Measurements from ENCODE around the gene MRPS27. TPM values are rescaled to one million over a fixed set of nuclear protein-coding genes. Genes with fewer than 3 reads are reported as not detected.

The MRPS27 gene
- total and polyA plus RNA-seq, 2 donors from 2014 or later: 40.0 to 50.8 TPM

GRCh38 chr5:72338689-72339209 is 18.7 kb upstream of the MRPS27 start:
- no peak overlapping the region for H3K9ac ChIP-seq (ENCODE audit: low read length in 3 of 3)
- no peak for TF ChIP-seq CTCF (IDR thresholded peaks at IDR 0.05; ENCODE audit: borderline replicate concordance, extremely low read depth, insufficient read depth)
- H3K27ac ChIP-seq (ENCODE audit: low read depth in 2 of 2, low read length in 2 of 2): no peak overlapping the region
- DNase-seq: no peak
- no peaks in the 10 kb centered on the region for H3K9me3 ChIP-seq (ENCODE audit: control insufficient read depth in 2 of 3, insufficient read depth in 1 of 3, low read length in 3 of 3)
- H3K4me1 ChIP-seq (ENCODE audit: control insufficient read depth in 2 of 3, insufficient read depth in 2 of 3, low read depth in 1 of 3, low read length in 3 of 3): no peaks in the 10 kb centered on the region
- H3K36me3 ChIP-seq (ENCODE audit: control insufficient read depth in 2 of 3, insufficient read depth in 3 of 3, low read length in 3 of 3): peaks cover 3 to 16% (median 13%) of the 10 kb centered on the region in 3 donors
- intact Hi-C loops (cut with DNase I): no loop called here
- H3K4me3 ChIP-seq (ENCODE audit: low read length in 3 of 3): no peak overlapping the region
- no peak for FAIRE-seq
- H3K27me3 ChIP-seq (ENCODE audit: control insufficient read depth, insufficient read depth, low read length): no peaks in the 10 kb centered on the region

- no peak for FAIRE-seq
- H3K27me3 ChIP-seq (ENCODE audit: control insufficient read depth, insufficient read depth, low read length): no peaks in the 10 kb centered on the region
Observed at GRCh38 chr5:72337159-72337558, 17.1 kb upstream of the MRPS27 start.

GRCh38 chr5:72330712-72331111 is 10.7 kb upstream of the MRPS27 start:
- intact Hi-C loops (cut with DNase I): no loop called here

More at GRCh38 chr5:72337159-72337558, 17.1 kb upstream of the MRPS27 start:
- no peaks in the 10 kb centered on the region for H3K9me3 ChIP-seq (ENCODE audit: control insufficient read depth in 2 of 3, insufficient read depth in 1 of 3, low read length in 3 of 3)
- no peak for DNase-seq
- no peak for TF ChIP-seq CTCF (IDR thresholded peaks at IDR 0.05; ENCODE audit: borderline replicate concordance, extremely low read depth, insufficient read depth)
- no peak overlapping the region for H3K9ac ChIP-seq (ENCODE audit: low read length in 3 of 3)
- intact Hi-C loops (cut with DNase I): no loop called here
- H3K4me3 ChIP-seq (ENCODE audit: low read length in 3 of 3): no peak overlapping the region
- no peaks in the 10 kb centered on the region for H3K4me1 ChIP-seq (ENCODE audit: control insufficient read depth in 2 of 3, insufficient read depth in 2 of 3, low read depth in 1 of 3, low read length in 3 of 3)
- no peak overlapping the region for H3K27ac ChIP-seq (ENCODE audit: low read depth in 2 of 2, low read length in 2 of 2)
- H3K36me3 ChIP-seq (ENCODE audit: control insufficient read depth in 2 of 3, insufficient read depth in 3 of 3, low read length in 3 of 3): peaks cover 0 to 11% (median 6%) of the 10 kb centered on the region in 3 donors

More at GRCh38 chr5:72330712-72331111, 10.7 kb upstream of the MRPS27 start:
- Histone ChIP-seq H3K9ac (ENCODE audit: low read length in 3 of 3) (no peak overlapping the region), H3K27me3 (ENCODE audit: control insufficient read depth, insufficient read depth, low read length) (no peaks in the 10 kb centered on the region), H3K4me3 (ENCODE audit: low read length in 3 of 3) (no peak overlapping the region), H3K9me3 (ENCODE audit: control insufficient read depth in 2 of 3, insufficient read depth in 1 of 3, low read length in 3 of 3) (no peaks in the 10 kb centered on the region), H3K36me3 (ENCODE audit: control insufficient read depth in 2 of 3, insufficient read depth in 3 of 3, low read length in 3 of 3) (peaks cover 3 to 23% (median 22%) of the 10 kb centered on the region in 3 donors), H3K27ac (ENCODE audit: low read depth in 2 of 2, low read length in 2 of 2) (no peak overlapping the region), H3K4me1 (ENCODE audit: control insufficient read depth in 2 of 3, insufficient read depth in 2 of 3, low read depth in 1 of 3, low read length in 3 of 3) (no peaks in the 10 kb centered on the region)
- FAIRE-seq (no peak), DNase-seq (no peak)
- no peak for TF ChIP-seq CTCF (IDR thresholded peaks at IDR 0.05; ENCODE audit: borderline replicate concordance, extremely low read depth, insufficient read depth)
